Lung microvascular endothelial cell (primary cell): Measurements from ENCODE around the gene ZNF429. TPM values are rescaled to one million over a fixed set of nuclear protein-coding genes. Genes with fewer than 3 reads are reported as not detected.
"Not testable (repeated sequence)": the region's sequence is repeated elsewhere in the genome, so short reads cannot be mapped to it uniquely, and the experiment has no call there.

Source experiments
- DNase-seq, 2 donors: peaks; one replicate each; pipeline versions ENCODE4 v3.0.0 to v3.0.0-alpha.2; 2010; ENCODE audit warnings: low read depth in 2 of 2
- total RNA-seq: library from RNA; depleted of rRNA; stranded (reverse); fragments of >200 nt; gene quantifications from 2 replicates; pipeline ENCODE4 v1.2.1, GENCODE V29; 2014

Gene ZNF429
- total RNA-seq, 1 donor from 2014 or later: 3.8 TPM

DNA sequence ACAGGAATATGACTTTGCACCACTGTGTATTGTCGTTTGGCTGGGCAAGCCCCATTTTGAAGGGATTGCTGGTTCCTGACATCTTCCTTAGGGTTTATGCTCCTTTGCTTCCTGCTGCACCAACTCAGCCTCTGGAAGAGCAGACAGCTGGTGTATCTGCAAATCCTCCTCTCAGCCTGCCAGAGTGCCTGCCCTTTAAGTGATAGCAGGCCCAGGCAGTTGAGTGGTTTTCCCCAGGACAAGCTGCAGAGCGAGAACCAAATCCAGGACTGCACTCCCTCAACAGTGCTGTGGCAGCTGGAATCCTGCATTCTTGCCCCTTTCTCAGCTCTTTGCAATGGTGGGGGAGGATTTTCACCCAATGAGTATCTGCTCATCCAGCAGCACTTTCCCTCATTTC, 85.5 kb downstream of the ZNF429 start:
- no peak for DNase-seq

DNA sequence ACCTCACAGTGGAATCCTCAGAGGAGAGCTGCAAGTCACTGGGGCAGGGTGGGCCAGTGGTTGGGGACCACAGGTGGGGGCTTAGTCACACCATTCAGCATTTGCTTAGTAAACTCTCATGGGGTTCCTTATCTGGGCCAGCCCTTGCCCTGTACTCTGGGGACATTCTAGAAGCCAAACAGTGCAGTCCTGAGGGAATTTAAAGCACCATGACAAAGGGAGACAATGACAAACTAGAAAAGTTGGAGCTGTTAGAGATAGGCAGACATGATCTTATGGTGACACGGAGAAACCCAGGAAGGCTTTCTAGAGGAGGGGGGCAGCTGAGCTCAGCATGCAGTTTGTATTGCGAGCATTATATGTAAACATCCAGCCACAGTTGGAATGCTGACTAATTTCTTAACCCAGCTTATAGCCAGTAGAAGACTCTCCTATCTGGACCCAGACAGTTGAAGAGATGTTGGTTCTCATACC, 87.6 kb downstream of the ZNF429 start:
- no peak for DNase-seq

DNA sequence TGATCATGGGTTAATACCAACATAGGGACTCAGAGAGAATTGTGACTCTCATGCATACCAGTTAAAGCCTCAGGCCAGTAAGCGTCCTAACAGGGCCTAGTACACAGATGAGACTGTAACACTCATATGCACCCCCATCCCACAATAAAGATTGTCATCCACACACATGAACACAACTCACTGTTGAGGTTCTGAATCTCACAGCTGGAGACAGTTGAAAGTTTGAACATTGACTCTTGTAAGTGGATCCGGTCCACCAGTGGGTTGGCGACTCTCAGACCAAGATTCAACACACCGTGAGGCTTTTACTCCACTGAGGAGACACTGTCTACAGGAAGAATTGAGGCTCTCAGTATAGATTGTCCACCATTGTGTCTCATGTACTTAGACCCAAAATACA, 88.1 kb downstream of the ZNF429 start:
- no peak for DNase-seq

DNA sequence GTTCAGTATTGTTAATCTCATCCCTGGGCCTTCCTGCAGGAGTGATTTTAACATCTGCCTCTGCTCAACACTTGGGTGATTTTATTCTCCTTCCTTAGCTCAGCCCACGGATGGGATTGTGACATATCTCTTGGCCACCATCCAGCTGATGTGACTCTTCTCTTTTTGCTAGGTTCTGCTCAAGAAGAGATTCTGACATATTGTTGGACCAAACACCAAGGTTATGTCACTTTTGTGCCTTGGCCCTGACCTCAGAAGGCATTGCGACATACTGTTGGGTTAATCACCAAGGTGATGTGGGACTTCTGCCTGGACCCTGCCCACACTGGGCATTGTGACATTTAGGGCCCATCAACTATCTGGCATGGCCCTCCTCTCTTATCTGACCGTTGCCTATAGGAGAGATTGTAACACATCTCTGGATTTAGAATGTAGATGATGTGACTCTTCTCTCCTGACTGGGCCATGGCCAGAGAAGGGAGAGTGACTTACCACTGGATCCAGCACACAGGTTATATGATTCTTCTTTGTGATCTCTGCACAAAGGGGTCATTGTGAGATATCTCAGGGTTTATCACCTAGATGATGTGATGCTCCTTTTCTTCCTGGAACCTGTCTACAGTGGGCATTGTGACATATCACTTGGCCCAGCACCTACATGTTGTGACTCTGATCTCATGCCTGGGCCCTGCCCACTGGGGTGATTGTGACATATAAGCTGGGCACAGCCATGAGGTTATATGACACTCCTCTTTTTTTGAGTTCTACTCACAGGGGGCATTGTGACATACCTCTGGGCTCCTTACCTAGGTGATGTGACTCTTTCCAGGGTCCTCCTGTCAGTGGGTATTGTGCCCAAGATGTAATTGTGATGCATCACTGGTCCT, 88.8 kb downstream of the ZNF429 start:
- no peak for DNase-seq

DNA sequence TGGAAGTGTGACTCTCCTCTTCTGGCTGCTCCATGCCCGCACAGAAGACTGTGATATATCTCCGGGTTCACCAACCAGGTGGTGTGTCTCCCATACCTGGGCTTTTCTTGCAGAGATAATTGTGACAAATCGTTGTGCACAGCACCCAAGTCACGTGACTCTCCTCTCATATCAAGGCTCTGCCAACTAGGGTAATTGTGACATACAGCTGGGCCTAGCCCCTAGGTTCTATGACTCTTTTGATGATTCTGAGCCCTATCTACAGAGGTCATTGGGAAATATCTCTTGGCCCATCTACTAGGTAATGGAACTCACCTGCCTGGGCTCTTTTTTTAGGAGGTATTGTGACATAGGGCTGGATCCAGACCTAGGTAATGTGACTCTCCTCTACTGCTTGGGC, 89.8 kb downstream of the ZNF429 start:
- no peak for DNase-seq

DNA sequence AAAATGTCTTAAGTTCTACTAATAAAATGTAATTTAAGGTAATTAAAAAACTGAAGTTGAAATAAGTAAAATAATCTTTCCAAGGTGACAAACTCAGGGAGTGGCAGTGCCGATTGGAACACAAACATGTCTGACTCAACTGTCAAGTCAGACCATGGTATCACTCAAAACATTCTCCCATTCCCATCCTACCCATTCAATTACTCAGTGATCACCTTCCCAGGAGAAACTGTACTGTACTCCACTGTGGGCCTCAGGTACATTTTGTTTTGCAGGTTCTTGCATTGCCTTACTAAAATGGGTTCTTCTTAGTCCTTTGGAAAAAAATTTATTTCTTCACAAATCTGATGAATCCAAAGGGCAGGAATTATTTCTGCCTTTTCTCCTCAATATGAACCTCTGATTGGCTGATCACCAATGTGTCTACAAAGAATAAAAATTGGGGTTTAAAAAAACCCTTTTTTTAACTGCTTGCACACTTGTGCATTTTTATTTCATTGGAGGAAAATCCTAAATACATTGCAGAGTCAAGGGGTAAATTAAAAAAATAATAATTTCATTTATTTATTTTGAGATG, 96.8 kb downstream of the ZNF429 start:
- no peak for DNase-seq

DNA sequence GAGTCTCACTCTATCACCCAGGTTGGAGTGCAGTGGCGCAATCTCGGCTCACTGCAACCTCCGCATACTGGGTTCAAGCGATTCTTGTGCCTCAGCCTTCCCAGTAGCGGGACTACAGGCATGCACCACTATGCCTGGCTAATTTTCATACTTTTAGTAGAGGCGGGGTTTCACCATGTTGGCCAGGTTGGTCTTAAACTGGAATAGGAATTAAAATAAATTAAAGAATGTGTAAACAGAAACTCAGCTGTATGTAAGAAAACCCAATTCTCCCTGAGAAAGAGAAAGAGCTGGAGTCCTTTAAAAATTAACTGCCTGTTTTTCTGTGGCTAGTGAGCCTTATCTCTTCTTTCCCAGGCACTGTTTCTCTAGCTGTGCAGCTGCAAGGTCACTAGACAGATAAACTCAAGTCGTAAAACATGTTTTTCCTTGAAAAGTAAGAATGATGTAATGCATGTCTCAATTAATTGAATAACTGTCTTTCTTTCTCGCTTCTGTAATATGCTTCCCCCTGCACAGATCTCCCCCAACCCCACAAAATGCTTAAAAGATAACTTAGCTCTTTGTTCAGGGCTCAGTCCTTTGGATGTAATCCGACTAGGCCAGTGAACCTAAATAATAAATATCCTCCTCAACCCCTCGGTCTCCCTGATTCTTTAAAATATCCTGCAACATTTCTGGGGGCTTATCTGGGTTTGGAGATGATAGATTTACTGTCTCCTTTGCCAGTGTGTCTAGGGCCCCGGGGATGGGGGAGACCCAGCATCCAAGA, 97.4 kb downstream of the ZNF429 start:
- DNase-seq: not testable (repeated sequence)

DNA sequence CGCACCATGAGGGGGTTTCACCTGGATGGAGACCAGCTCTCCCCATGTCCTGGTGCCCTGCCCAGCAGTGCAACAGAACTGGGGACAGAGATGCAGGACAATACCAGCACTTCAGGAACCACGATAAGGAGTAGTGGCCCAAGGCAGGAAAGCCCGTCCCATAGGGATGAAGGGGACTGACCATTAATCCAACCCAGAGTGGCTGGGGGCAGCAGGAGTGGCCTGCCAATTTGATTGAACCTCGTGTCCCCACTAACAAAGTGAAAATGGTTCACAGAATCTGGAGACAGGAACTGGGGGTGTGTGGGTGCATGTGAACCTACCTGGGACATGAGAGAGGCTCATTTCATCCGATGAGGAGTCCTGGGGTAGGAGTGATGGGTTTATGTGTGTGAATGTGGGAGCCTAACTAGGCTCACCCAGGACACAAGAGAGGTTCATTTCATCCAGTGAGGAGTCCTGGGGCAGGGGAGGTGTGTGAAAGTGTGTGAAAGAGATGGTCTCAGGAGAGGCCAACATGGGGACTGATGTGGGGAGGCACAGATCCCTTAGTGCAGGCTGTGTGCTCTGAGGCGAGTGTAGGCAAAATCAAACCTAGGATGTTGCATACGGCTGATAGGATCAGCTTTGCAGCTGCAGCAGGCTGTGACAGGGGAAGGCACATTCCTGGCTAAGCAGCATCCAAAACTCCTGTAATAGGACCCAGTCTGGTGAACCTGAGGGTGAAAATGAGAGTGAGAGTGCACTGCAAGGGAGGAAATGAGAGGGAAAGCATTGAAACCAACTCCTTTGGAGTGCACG, 98.2 kb downstream of the ZNF429 start:
- DNase-seq: no peak

DNA sequence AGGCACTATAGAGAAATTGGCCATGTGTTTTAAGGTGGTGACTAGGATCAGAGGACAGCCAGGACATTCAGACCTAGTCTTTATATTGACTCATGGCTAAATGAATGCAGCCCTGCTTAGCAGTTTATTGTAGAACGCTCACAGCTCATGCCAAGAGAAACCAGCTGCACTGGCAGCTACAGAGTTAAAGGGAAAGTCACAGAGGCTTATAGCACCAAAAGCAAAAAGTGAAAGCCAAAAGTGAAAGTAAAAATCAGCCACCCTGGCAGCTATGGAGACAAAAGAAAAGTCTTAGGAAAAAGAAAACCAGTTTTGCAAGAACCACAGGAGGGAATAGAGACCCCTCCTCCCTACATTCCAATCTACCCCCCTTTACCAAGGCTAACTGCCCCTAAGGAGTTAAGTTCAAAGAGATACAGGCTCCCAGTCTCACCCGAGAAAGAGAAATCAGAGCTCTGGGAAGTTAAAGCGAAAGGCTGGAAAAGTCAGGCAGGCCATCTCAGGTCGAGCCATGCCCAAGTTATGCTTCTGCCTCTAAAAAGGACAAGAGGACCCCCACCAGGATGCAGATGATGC, 99.0 kb downstream of the ZNF429 start:
- peak in 1 of 2 donors; percentile 28 for DNase-seq

Other genes starting within 250 kb of the ZNF429 start
- 5.7 and 9.5 TPM in 2 replicates for gene ZNF708, start 176.2 kb upstream of the ZNF429 start, total RNA-seq
- gene ZNF738, start 146.6 kb upstream of the ZNF429 start, total RNA-seq: 3.3 and 4.4 TPM in 2 replicates
- gene ZNF493, start 108.5 kb upstream of the ZNF429 start, total RNA-seq: 7.4 and 19.6 TPM in 2 replicates